ENCODE results near the gene CCDC87. TPM values are rescaled to one million over a fixed set of nuclear protein-coding genes. Genes with fewer than 3 reads are reported as not detected.

CCDC87 gene
- total and polyA plus RNA-seq, 8 donors, result 0.07 to 0.44 (median 0.11) TPM

- intact Hi-C loops (cut with DNase I), result no loop called here
- no peak overlapping the region for H3K4me3 ChIP-seq
- H3K27me3 ChIP-seq, result peaks cover 0 to 24% of the 10 kb centered on the region in 2 donors
- H3K4me1 ChIP-seq, result peaks cover 0 to 15% of the 10 kb centered on the region in 2 donors
- DNase-seq, result no peak
- TF ChIP-seq, protein P1, sequence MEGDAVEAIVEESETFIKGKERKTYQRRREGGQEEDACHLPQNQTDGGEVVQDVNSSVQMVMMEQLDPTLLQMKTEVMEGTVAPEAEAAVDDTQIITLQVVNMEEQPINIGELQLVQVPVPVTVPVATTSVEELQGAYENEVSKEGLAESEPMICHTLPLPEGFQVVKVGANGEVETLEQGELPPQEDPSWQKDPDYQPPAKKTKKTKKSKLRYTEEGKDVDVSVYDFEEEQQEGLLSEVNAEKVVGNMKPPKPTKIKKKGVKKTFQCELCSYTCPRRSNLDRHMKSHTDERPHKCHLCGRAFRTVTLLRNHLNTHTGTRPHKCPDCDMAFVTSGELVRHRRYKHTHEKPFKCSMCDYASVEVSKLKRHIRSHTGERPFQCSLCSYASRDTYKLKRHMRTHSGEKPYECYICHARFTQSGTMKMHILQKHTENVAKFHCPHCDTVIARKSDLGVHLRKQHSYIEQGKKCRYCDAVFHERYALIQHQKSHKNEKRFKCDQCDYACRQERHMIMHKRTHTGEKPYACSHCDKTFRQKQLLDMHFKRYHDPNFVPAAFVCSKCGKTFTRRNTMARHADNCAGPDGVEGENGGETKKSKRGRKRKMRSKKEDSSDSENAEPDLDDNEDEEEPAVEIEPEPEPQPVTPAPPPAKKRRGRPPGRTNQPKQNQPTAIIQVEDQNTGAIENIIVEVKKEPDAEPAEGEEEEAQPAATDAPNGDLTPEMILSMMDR (IDR thresholded peaks at IDR 0.05), result no peak
- no peak for ATAC-seq
- no peak overlapping the region for H3K27ac ChIP-seq
- no peaks in the 10 kb centered on the region for H3K36me3 ChIP-seq
- H3K9me3 ChIP-seq, result no peaks in the 10 kb centered on the region
These were observed 23.8 kb downstream of the CCDC87 start for GRCh38 chr11:66569076-66569475.

GRCh38 chr11:66568124-66568916 is 24.5 kb downstream of the CCDC87 start, which contains the start of gene CTSF:
Gene CTSF, minus strand, starts transcription at chr11:66568606. Its CDS starts 120 bp downstream, at chr11:66568486.
- Histone ChIP-seq H3K9me3 (no peaks in the 10 kb centered on the region), H3K4me3 (peak within 1 kb of the TSS; percentile 57 to 60), H3K27ac (no peak within 1 kb of the TSS), H3K4me1 (peaks cover 0 to 15% of the 10 kb centered on the region in 2 donors), H3K27me3 (peaks cover 0 to 24% of the 10 kb centered on the region in 2 donors), H3K36me3 (no peaks in the 10 kb centered on the region)
- ATAC-seq (peak; percentile 98), DNase-seq (peak; percentile 64 to 96 (median 83))
- intact Hi-C loops (cut with DNase I), result no loop called here
- TF ChIP-seq, protein P1 (IDR thresholded peaks at IDR 0.05), result no peak

DNA sequence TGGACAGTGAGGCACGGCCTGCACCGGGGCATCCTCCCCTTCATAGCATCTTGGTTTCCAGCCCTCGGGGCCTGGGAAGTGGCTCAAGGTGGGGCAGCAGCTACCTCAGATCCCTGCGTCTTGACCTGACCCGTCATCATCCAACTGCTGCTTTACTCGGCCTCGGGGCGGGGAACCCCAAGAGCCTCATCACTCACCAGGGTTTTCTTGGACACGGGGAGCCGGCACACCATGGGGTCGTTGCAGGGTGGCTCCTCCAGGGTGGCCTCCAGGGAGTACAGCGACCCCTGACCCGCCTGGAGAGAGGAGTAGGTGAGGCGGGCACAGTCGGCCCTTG is 25.1 kb downstream of the CCDC87 start:
- H3K36me3 ChIP-seq, result no peaks in the 10 kb centered on the region
- peak overlapping the region; percentile 57 to 60 for H3K4me3 ChIP-seq
- H3K27ac ChIP-seq, result no peak overlapping the region
- H3K4me1 ChIP-seq, result peaks cover 0 to 15% of the 10 kb centered on the region in 2 donors
- TF ChIP-seq, protein P1 (IDR thresholded peaks at IDR 0.05), result no peak
- H3K27me3 ChIP-seq, result peaks cover 0 to 24% of the 10 kb centered on the region in 2 donors
- ATAC-seq (no peak), DNase-seq (no peak)
- H3K9me3 ChIP-seq, result no peaks in the 10 kb centered on the region
- intact Hi-C loops (cut with DNase I), result no loop called here

DNA sequence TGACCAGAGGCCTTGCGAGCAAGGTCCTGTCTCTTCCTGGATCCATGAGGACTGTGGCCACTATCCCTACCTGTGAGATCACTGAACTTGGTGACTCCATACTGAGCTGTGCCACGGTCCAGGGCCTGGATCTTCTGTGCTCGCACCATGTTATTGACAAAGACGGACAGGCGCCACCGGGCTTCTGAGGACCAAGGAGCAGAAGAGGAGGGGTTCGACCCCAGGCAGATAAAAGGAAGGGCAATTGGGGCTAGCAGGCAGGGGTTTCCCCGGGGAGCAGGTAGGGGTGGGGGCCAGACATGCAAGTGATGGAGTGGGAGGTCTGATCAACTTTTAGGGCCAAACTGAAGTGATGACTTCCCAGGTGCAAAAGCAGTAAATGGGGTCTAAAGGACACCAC is 26.6 kb downstream of the CCDC87 start:
- H3K4me1 ChIP-seq, result peaks cover 0 to 15% of the 10 kb centered on the region in 2 donors
- intact Hi-C loops (cut with DNase I), result no loop called here
- no peak for ATAC-seq
- TF ChIP-seq, protein P1 (IDR thresholded peaks at IDR 0.05), result no peak
- peaks cover 0 to 24% of the 10 kb centered on the region in 2 donors for H3K27me3 ChIP-seq
- no peaks in the 10 kb centered on the region for H3K36me3 ChIP-seq
- no peak overlapping the region for H3K27ac ChIP-seq
- H3K4me3 ChIP-seq, result no peak overlapping the region
- H3K9me3 ChIP-seq, result no peaks in the 10 kb centered on the region
- peak in 1 of 4 donors; percentile 60 for DNase-seq

GRCh38 chr11:66564984-66565383 is 27.9 kb downstream of the CCDC87 start:
- H3K9me3 ChIP-seq, result no peaks in the 10 kb centered on the region
- no peaks in the 10 kb centered on the region for H3K36me3 ChIP-seq
- H3K27me3 ChIP-seq, result peaks cover 0 to 24% of the 10 kb centered on the region in 2 donors
- DNase-seq (no peak), ATAC-seq (no peak)
- H3K27ac ChIP-seq, result no peak overlapping the region
- TF ChIP-seq, protein P1 (IDR thresholded peaks at IDR 0.05), result no peak
- intact Hi-C loops (cut with DNase I), result no loop called here
- peaks cover 0 to 15% of the 10 kb centered on the region in 2 donors for H3K4me1 ChIP-seq
- H3K4me3 ChIP-seq, result no peak overlapping the region
